Measurements from ENCODE around the gene ELF2.
"Not testable (repeated sequence)": the region's sequence is repeated elsewhere in the genome, so short reads cannot be mapped to it uniquely, and the experiment has no call there.

The ELF2 gene

GRCh38 chr4:139176302-139177048, 543 bp downstream of the ELF2 start:
- peak; percentile 41 for ATAC-seq (replicated peaks; ENCODE audit: extremely low read depth, poor library complexity, severe bottlenecking)
- H3K27me3 Mint-ChIP-seq = no peaks in the 10 kb centered on the region
- peaks cover 19% of the 10 kb centered on the region for H3K36me3 Mint-ChIP-seq (ENCODE audit: insufficient read depth)
- H3K9me3 Mint-ChIP-seq = no peaks in the 10 kb centered on the region
- peak; percentile 47 to 52 for DNase-seq (ENCODE audit: low spot score in 2 of 2)
- H3K27ac Mint-ChIP-seq (ENCODE audit: low read depth) = peak overlapping the region; percentile 93
- H3K4me1 Mint-ChIP-seq = peaks cover 21% of the 10 kb centered on the region
- H3K4me3 Mint-ChIP-seq = peak overlapping the region; percentile 90

GRCh38 chr4:139175646-139176301, 1.2 kb downstream of the ELF2 start:
- H3K4me1 Mint-ChIP-seq = peaks cover 21% of the 10 kb centered on the region
- no peaks in the 10 kb centered on the region for H3K27me3 Mint-ChIP-seq
- no peaks in the 10 kb centered on the region for H3K9me3 Mint-ChIP-seq
- DNase-seq (ENCODE audit: low spot score in 2 of 2) (no peak), ATAC-seq (replicated peaks; ENCODE audit: extremely low read depth, poor library complexity, severe bottlenecking) (no peak)
- H3K36me3 Mint-ChIP-seq (ENCODE audit: insufficient read depth) = peaks cover 19% of the 10 kb centered on the region
- no peak overlapping the region for H3K27ac Mint-ChIP-seq (ENCODE audit: low read depth)
- peak overlapping the region; percentile 90 for H3K4me3 Mint-ChIP-seq

- H3K4me3 Mint-ChIP-seq = no peak overlapping the region
- H3K27me3 Mint-ChIP-seq = no peaks in the 10 kb centered on the region
- DNase-seq (ENCODE audit: low spot score in 2 of 2) (no peak), ATAC-seq (replicated peaks; ENCODE audit: extremely low read depth, poor library complexity, severe bottlenecking) (no peak)
- H3K9me3 Mint-ChIP-seq = no peaks in the 10 kb centered on the region
- no peak overlapping the region for H3K27ac Mint-ChIP-seq (ENCODE audit: low read depth)
- peaks cover 7% of the 10 kb centered on the region for H3K36me3 Mint-ChIP-seq (ENCODE audit: insufficient read depth)
- peaks cover 17% of the 10 kb centered on the region for H3K4me1 Mint-ChIP-seq
Observed at GRCh38 chr4:139171876-139172691, 4.9 kb downstream of the ELF2 start.

GRCh38 chr4:139170932-139171331, 6.1 kb downstream of the ELF2 start:
- H3K27me3 Mint-ChIP-seq = no peaks in the 10 kb centered on the region
- H3K27ac Mint-ChIP-seq (ENCODE audit: low read depth) = no peak overlapping the region
- H3K4me1 Mint-ChIP-seq = peaks cover 15% of the 10 kb centered on the region
- peaks cover 3% of the 10 kb centered on the region for H3K36me3 Mint-ChIP-seq (ENCODE audit: insufficient read depth)
- DNase-seq (ENCODE audit: low spot score in 2 of 2) (no peak), ATAC-seq (replicated peaks; ENCODE audit: extremely low read depth, poor library complexity, severe bottlenecking) (no peak)
- H3K4me3 Mint-ChIP-seq = no peak overlapping the region
- H3K9me3 Mint-ChIP-seq = no peaks in the 10 kb centered on the region

DNA sequence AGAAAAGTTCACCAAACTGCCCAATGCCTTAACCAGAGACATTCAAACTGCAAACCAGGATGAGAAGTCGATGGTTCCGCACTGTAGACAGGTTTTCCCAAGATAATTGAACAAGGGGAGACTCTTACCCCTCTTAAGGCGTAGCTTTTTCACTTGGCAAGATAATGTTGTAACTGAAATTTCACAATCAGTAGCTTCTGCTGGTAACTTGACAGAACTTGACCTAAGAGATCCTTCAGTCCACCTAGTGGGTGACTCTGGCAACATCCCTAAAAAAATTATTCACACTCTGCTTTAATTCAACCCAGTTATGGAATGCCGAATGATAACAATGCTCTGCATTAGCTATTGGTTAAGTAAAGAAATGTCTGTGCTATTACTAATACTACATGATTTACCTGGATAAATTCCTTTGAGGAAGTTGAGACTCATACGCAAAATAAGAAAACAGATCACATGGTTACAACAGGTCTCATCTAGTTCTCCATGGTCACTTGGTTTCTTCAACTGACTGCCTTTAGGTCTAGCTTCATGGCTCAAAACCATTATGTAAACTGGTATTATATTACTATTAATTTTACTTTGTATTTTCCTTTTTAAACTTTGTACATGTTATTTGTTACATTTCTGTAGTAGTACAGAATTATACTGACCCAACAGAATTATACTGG, 9.1 kb downstream of the ELF2 start:
- H3K4me1 Mint-ChIP-seq = peaks cover 8% of the 10 kb centered on the region
- no peak for ATAC-seq (replicated peaks; ENCODE audit: extremely low read depth, poor library complexity, severe bottlenecking)
- peaks cover 2% of the 10 kb centered on the region for H3K36me3 Mint-ChIP-seq (ENCODE audit: insufficient read depth)
- no peaks in the 10 kb centered on the region for H3K27me3 Mint-ChIP-seq
- H3K9me3 Mint-ChIP-seq = no peaks in the 10 kb centered on the region
- H3K27ac Mint-ChIP-seq (ENCODE audit: low read depth) = no peak overlapping the region
- no peak overlapping the region for H3K4me3 Mint-ChIP-seq
- DNase-seq (ENCODE audit: low spot score in 2 of 2) = no peak

DNA sequence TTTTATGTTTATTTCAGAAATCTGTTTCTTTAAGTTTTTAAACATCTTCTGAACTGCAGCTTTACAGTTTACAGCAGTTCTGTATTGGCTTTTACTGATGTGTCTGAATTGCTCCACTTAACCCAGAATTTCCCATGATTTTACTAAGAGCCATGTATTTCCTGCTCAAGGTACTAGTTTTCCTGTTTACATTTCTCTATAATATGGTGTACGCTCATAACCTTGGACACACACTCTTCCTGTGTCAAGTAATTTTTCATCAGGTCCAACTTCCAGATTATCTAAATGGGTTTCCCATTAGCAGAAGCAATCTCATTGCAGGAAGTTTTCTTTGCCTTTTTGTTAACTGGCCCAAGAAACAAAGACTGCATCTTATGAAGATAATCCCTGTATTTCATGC, 12.3 kb downstream of the ELF2 start:
- Mint-ChIP-seq H3K4me3 (no peak overlapping the region), H3K27me3 (no peaks in the 10 kb centered on the region), H3K4me1 (no peaks in the 10 kb centered on the region), H3K27ac (ENCODE audit: low read depth) (no peak overlapping the region), H3K9me3 (no peaks in the 10 kb centered on the region), H3K36me3 (ENCODE audit: insufficient read depth) (peaks cover 3% of the 10 kb centered on the region)
- ATAC-seq (replicated peaks; ENCODE audit: extremely low read depth, poor library complexity, severe bottlenecking) (no peak), DNase-seq (ENCODE audit: low spot score in 2 of 2) (no peak)

DNA sequence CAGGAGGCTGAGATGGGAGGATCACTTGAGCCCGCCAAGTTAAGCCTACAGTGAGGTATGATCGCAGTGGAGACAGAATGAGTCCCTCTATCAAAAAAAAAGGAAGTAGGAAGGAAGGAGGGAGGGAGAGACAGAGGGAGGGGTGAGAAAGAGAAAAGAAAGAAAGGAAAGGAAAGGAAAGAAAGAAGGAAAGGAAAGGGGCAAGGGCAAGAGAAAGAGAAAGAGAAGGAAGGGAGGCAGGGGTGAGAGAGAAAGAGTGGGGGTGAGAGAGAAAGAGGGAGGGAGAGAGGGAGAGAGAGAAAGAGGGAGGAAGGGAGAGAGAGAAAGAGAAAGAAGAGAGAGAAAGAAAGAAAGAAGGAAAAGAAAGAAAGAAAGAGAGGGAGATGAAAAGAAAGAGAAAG, 13.2 kb downstream of the ELF2 start:
- no peaks in the 10 kb centered on the region for H3K9me3 Mint-ChIP-seq
- no peaks in the 10 kb centered on the region for H3K27me3 Mint-ChIP-seq
- H3K27ac Mint-ChIP-seq (ENCODE audit: low read depth) = no peak overlapping the region
- DNase-seq (ENCODE audit: low spot score in 2 of 2) (no peak), ATAC-seq (replicated peaks; ENCODE audit: extremely low read depth, poor library complexity, severe bottlenecking) (no peak)
- H3K4me3 Mint-ChIP-seq = no peak overlapping the region
- H3K36me3 Mint-ChIP-seq (ENCODE audit: insufficient read depth) = peaks cover 3% of the 10 kb centered on the region
- peaks cover 5% of the 10 kb centered on the region for H3K4me1 Mint-ChIP-seq

- not testable (repeated sequence) for H3K27me3 Mint-ChIP-seq; H3K27ac Mint-ChIP-seq (ENCODE audit: low read depth); H3K36me3 Mint-ChIP-seq (ENCODE audit: insufficient read depth); H3K9me3 Mint-ChIP-seq; ATAC-seq (replicated peaks; ENCODE audit: extremely low read depth, poor library complexity, severe bottlenecking); H3K4me3 Mint-ChIP-seq; DNase-seq (ENCODE audit: low spot score in 2 of 2)
- H3K4me1 Mint-ChIP-seq = peaks cover 11% of the 10 kb centered on the region
Observed at GRCh38 chr4:139157977-139158376, 19.0 kb downstream of the ELF2 start.

GRCh38 chr4:139154952-139155557, 22.0 kb downstream of the ELF2 start:
- H3K36me3 Mint-ChIP-seq (ENCODE audit: insufficient read depth) = peaks cover 2% of the 10 kb centered on the region
- no peak for ATAC-seq (replicated peaks; ENCODE audit: extremely low read depth, poor library complexity, severe bottlenecking)
- H3K4me1 Mint-ChIP-seq = peaks cover 11% of the 10 kb centered on the region
- no peak overlapping the region for H3K27ac Mint-ChIP-seq (ENCODE audit: low read depth)
- no peak for DNase-seq (ENCODE audit: low spot score in 2 of 2)
- no peaks in the 10 kb centered on the region for H3K9me3 Mint-ChIP-seq
- no peaks in the 10 kb centered on the region for H3K27me3 Mint-ChIP-seq
- no peak overlapping the region for H3K4me3 Mint-ChIP-seq

- Mint-ChIP-seq H3K27ac (ENCODE audit: low read depth) (no peak overlapping the region), H3K9me3 (no peaks in the 10 kb centered on the region), H3K4me3 (no peak overlapping the region), H3K4me1 (peaks cover 11% of the 10 kb centered on the region), H3K27me3 (no peaks in the 10 kb centered on the region), H3K36me3 (ENCODE audit: insufficient read depth) (no peaks in the 10 kb centered on the region)
- no peak for DNase-seq (ENCODE audit: low spot score in 2 of 2)
- no peak for ATAC-seq (replicated peaks; ENCODE audit: extremely low read depth, poor library complexity, severe bottlenecking)
Observed at GRCh38 chr4:139154538-139154937, 22.5 kb downstream of the ELF2 start.

- Mint-ChIP-seq H3K36me3 (ENCODE audit: insufficient read depth) (no peaks in the 10 kb centered on the region), H3K27ac (ENCODE audit: low read depth) (no peak overlapping the region), H3K4me1 (peaks cover 8% of the 10 kb centered on the region), H3K4me3 (no peak overlapping the region), H3K27me3 (no peaks in the 10 kb centered on the region), H3K9me3 (no peaks in the 10 kb centered on the region)
- ATAC-seq (replicated peaks; ENCODE audit: extremely low read depth, poor library complexity, severe bottlenecking) (no peak), DNase-seq (ENCODE audit: low spot score in 2 of 2) (no peak)
Observed at GRCh38 chr4:139154134-139154421, 22.9 kb downstream of the ELF2 start.

DNA sequence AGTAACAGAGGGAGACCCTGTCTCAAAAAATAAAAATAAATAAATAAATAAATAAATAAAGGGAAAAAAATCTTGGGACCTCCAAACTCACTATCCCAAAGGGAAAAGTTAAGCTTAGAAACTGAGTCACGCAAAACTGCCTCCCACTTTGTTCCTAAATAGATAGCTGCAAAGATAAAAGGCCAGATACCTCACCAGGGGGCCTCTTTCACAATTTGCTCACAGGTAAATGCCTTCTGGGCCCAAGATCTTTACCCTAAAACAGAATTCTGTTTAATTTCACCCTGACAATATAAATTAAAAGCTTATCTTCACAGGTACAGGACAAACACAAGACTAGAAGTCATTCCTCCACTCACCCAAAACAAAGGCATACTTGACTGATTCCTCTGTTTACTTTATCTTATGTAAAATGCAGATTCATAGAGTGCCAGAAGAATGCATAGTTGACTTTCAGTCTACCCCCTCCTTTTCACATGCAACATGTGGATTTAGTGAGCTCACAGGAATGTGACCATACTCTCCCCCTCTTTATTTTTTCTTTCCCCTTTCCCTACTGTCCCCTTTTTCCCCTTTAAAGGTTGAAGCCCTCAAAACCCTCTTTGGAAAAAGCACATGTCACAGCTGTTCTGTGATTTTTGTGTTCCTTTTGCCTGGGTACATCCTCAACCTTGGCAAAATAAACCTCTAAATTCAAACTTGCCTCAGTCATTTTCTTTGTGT, 23.4 kb downstream of the ELF2 start:
- no peak for DNase-seq (ENCODE audit: low spot score in 2 of 2)
- ATAC-seq (replicated peaks; ENCODE audit: extremely low read depth, poor library complexity, severe bottlenecking) = no peak
- Mint-ChIP-seq H3K36me3 (ENCODE audit: insufficient read depth) (no peaks in the 10 kb centered on the region), H3K27ac (ENCODE audit: low read depth) (no peak overlapping the region), H3K4me3 (no peak overlapping the region), H3K9me3 (no peaks in the 10 kb centered on the region), H3K27me3 (no peaks in the 10 kb centered on the region), H3K4me1 (peaks cover 6% of the 10 kb centered on the region)

Data from central memory CD8-positive, alpha-beta T cell (primary cell).